NCI-H2107 (cell line): Measurements from ENCODE around the gene ZNF618.

Experiments
- DNase-seq: peaks from one replicate; lab custom pipeline; 2025; lab: John Stamatoyannopoulos, UW

The ZNF618 gene

DNA sequence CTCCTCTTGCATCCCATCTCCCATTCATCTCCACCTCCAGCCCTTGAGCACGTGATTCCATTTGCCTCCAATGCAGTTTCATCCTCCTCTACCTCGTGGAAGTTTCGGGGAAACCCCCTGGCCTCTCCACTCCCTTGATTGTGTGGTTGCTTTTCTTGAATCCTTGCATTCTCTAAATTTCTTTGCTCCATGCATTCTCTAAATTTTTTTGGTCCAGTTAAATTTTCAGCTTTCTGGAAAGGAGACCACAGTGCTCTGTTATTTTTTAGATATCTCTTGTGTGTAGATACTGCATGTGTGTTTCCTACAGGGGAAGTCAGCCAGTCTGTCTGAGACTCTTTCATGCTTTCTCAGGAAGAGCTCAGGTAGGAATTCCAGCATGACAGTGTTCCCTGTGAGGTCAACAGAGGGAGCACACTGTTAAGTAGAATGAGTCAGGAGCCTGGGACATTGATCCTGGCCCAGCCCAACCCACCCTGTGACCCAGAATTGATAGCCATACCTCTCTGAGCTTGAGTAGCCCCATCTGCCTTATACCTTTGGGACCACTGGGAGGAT, 149.2 kb downstream of the ZNF618 start:
- DNase-seq, result no peak

GRCh38 chr9:114025760-114026159, 149.7 kb downstream of the ZNF618 start:
- DNase-seq, result no peak

GRCh38 chr9:114026335-114026734, 150.2 kb downstream of the ZNF618 start:
- DNase-seq, result no peak

- DNase-seq, result no peak
Observed at GRCh38 chr9:114027159-114027862, 151.2 kb downstream of the ZNF618 start.

DNA sequence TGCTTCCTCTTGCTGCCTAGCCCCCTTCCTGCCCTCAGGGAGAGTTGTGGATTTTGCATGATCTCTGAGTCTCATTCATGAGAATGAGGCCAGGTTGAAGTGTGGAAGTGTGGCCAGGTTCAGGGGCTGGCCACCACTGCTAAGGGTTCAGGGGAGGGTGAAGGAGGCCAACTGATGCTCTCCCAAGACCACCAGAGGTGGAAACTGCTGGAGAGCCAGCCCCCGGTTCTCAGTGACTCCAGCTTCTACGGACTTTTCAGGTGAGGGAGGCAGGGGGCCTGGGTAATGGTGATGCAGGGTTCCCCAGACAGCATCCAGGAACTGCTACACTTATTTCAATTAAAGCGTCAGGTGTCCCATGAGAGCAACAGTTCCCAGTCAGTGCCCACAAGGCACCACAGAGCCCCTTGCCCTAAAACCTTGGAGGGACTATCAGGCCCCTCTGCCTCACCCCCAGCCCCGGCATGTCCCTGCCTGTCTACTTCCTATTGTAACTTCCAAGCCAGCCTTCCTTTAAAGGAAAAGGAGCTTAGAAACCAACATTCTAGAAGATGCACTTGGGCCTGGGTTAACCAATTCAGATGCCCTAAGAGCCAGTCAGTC, 151.9 kb downstream of the ZNF618 start:
- no peak for DNase-seq

DNA sequence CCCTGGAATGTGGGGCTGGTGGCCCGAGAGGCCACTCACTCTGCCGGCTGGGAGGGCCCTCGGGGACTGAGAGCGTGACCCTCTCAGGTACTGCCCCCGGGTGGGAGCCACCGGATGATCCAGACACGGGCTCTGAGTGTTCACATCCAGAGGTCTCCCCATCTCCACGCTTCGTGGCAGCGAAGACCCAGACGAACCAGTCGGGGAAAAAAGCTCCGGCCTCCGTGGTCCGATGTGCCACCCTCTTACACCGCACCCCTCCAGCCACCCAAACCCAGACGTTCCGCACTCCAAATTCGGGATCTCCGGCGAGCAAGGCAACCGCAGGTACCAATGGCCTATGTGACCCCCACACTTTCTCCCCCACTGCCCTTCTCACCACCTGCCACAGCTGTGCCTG, 152.5 kb downstream of the ZNF618 start:
- no peak for DNase-seq

DNA sequence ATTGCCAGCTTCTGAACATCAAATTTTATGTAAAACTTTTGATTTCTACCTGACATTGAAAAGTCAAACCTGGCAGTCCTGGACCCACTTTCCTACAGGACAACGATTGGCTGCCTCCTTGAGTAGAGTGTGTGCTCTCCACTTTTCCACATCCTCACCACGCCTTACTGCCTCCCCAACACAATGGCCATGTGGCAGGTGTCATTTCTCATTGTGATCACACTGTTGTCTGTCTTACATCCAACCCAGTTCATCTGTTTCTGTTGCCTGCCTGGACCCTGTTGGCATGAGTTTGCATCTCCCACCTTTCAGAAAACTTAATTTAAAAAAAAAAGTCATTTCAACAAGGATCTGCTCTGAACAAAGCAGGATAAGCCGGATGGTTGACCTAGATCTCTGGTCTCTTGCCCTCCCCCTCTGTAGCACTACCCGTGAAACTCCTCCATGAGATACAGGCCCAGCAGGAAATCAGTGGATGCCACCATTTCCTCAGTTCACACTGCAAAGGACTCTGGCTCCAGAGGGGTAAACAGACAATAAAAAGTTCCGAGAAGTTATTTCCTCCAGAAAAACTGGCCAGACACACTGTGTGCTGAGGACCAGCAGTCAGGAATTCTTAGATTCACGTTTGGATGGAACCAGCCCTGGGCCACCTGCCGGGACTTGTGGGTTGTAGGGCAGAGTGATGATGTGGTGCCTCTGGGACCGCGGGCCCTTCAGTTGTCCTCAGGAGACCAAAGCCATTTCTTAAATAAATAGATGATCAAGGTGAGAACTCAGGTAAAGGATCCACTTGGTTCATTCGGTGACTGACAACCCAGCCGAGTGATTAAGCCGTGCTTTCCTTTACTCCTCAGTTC, 153.4 kb downstream of the ZNF618 start:
- DNase-seq, result no peak

DNA sequence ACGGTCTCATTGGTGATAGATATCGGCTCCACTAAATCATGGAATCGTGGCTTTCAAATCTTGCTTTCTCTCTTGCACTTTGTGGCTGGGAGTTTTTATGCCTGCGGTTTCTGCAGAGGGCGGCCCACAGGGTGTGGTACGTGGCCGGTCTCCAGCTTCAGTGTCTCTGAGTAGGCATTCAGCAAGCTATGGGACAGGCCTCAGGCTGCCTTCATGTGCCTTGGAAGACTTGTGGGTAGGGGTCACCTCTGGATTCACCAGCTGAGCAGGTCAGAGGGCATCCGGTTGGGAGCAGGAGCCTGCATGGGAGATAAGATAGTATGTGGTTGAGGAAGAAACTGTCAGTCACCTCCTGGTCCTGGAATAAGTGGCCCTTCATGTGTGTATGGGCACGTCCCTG, 154.3 kb downstream of the ZNF618 start:
- no peak for DNase-seq

DNA sequence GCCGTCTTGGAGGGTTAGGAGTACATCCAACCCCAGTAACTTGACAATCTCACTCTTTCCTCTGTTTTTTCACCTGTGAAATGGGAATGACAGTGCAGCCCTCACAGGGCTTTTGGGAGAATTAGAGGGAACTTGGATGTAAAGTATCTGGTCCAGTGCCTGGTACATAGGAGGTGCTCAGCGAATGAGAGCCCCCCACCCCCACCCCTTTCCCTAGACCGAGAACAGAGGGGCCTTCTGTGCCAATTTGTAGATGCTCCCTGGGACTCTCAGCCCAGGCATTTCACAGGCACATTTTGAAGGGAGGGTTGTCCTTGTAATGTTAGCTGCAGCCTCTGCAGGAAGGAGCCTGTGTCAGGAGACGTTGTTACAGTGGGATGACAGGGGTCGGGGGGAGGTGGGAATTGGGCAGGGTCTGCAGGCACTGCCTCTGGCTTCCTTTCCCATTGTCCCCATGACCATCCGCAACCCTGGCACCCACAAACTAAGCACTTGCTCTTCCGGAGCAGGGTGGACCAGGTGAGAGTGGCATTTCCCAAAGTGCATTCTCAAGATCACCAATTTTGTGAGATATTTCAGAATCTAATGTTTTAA, 155.0 kb downstream of the ZNF618 start:
- DNase-seq, result no peak

DNA sequence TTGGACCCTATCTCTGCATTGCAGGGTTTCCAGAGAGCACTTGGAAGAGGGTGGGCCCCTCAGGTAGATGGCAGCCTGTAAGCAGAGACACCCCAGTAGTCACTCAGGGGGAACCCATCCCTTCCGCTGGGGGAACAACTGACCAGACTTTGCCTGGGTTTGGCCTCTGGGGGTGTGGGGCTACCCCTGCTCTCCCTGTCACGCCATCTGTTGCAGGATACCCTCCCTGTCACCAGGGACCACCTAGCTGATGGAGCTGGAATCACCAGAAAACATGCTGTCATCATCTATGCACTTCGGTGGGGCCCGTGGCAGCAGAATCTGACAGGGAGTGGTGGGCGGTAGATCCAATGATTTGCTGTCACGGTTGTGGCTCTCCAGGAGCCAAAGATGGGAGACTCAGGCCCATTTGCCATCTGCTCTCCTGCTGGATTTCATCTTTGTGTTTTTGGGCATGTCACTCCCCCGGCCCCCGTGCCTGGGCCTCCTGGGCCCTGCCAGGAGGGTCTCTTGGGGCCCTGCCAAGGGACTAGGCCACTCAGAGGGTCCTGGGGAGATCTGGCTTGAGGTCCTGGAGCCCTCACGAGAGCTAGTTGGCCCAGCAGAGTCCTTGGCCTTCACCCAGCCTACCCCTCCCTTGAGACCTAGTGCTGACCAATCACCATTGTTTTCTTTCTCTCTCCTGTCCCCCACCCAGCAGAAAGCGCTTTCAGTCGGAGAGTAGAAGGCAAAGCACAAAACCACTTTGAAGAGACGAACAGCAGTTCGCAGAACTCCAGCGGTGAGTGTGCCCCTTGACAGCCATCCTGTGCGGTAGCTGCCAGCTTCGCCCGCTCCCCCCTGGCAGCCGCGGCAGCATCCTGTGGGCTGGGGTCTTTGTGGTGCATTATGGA, 156.1 kb downstream of the ZNF618 start:
- DNase-seq, result no peak

- DNase-seq, result no peak
Observed at GRCh38 chr9:114033397-114034103, 157.4 kb downstream of the ZNF618 start.

GRCh38 chr9:114034196-114034595, 158.1 kb downstream of the ZNF618 start:
- DNase-seq, result no peak

- no peak for DNase-seq
Observed at GRCh38 chr9:114034661-114035062, 158.6 kb downstream of the ZNF618 start.

- no peak for DNase-seq
Observed at GRCh38 chr9:114035221-114035844, 159.2 kb downstream of the ZNF618 start.

GRCh38 chr9:114035845-114036801, 160.0 kb downstream of the ZNF618 start:
- no peak for DNase-seq

DNA sequence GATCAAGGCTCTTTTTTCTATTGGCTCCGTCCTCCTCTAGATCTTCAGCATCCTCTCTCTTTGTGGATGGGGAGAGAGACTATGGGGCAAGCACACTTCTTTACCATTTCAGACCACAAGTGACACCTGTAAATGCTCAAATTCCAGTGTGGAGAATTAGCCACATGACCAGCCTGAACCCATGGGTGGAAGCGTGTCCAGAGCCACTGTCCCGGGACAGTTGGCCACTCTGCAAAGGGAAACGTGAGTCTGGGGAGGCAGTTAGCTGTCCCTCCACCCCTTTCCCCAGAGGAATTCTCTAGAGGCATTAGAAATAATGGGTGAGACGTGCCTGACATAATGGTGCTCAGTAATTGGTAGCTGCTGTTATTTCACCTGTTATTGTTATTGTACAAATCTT, 161.1 kb downstream of the ZNF618 start:
- DNase-seq, result no peak

GRCh38 chr9:114037961-114038723, 162.0 kb downstream of the ZNF618 start:
- DNase-seq, result no peak

GRCh38 chr9:114038724-114039313, 162.7 kb downstream of the ZNF618 start:
- no peak for DNase-seq
